Panc1 (cell line): ENCODE results near the gene TNNI3K. TPM values are rescaled to one million over a fixed set of nuclear protein-coding genes. Genes with fewer than 3 reads are reported as not detected.

Source experiments
- ATAC-seq: fragments of 200-7000 bp; cut with Tn5 transposase; 2 replicates; pipeline ENCODE4 v1.9.1; 2020; ENCODE audit warnings: mild to moderate bottlenecking, moderate library complexity
- BruUV-seq: library from RNA; stranded (reverse); fragments of 400-500 nt; replicated peaks from 2 replicates; lab custom pipeline; 2021; lab: Mats Ljungman, UMichigan
- CTCF ChIA-PET: fragments of 300-600 bp; sonication (Branson Sonifier 250); formaldehyde crosslinking; loops from one replicate; lab custom pipeline; 2022; ENCODE audit warnings: antibody characterized with exemption; lab: Charles Lee
- POLR2A ChIA-PET: fragments of 300-600 bp; sonication (Branson Sonifier 250); formaldehyde crosslinking; loops from one replicate; lab custom pipeline; 2022; ENCODE audit warnings: antibody characterized with exemption; lab: Charles Lee
- DNase-seq: peaks from one replicate; pipeline ENCODE4 v3.0.0-alpha.2; 2010; ENCODE audit warnings: low read depth, low spot score
- H3K27ac ChIP-seq: 2 replicates; pipeline ENCODE4 v1.5.1; 2011; ENCODE audit warnings: mild to moderate bottlenecking, low read length, inconsistent platforms
- H3K27me3 ChIP-seq: fragments of 200-500 bp; sonication (Bioruptor generic); 2 replicates; pipeline ENCODE4 v1.6.0; 2014; ENCODE audit warnings: low read length, inconsistent platforms; ENCODE audit not compliant: control insufficient read depth, insufficient read depth
- H3K36me3 ChIP-seq: fragments of 200-500 bp; sonication (Bioruptor generic); 2 replicates; pipeline ENCODE4 v1.5.1; 2014; ENCODE audit warnings: inconsistent platforms, mild to moderate bottlenecking, low read length, moderate library complexity; ENCODE audit not compliant: control insufficient read depth, insufficient read depth
- H3K4me1 ChIP-seq: 2 replicates; pipeline ENCODE4 v1.5.1; 2011; ENCODE audit warnings: inconsistent platforms, mild to moderate bottlenecking, low read length, moderate library complexity; ENCODE audit not compliant: control insufficient read depth, insufficient read depth
- H3K4me3 ChIP-seq, 2 experiments: 2 replicates each; pipeline ENCODE4 v1.5.1; 2011 to 2012; ENCODE audit warnings: low read depth in 2 of 2, low read length in 2 of 2, mild to moderate bottlenecking in 2 of 2, inconsistent platforms in 1 of 2, moderate library complexity in 1 of 2
- H3K9me3 ChIP-seq: fragments of 200-500 bp; sonication (Bioruptor generic); 2 replicates; pipeline ENCODE4 v1.5.1; 2014; ENCODE audit warnings: low read depth, mild to moderate bottlenecking, inconsistent platforms, low read length, moderate library complexity; ENCODE audit not compliant: control insufficient read depth, insufficient read depth
- POLR2AphosphoS5 ChIP-seq: IDR thresholded peaks from 2 replicates; pipeline ENCODE4 v1.6.1; 2012; ENCODE audit warnings: mild to moderate bottlenecking, low read depth, low read length, moderate library complexity
- SIN3A ChIP-seq: IDR thresholded peaks from 2 replicates; pipeline ENCODE4 v1.6.1; 2012; ENCODE audit warnings: low read depth, mild to moderate bottlenecking, low read length, moderate library complexity, borderline replicate concordance; ENCODE audit not compliant: insufficient read depth
- TCF7L2 ChIP-seq: IDR thresholded peaks from 2 replicates; pipeline ENCODE4 v1.6.1; 2011; ENCODE audit warnings: mild to moderate bottlenecking, low read depth, low read length, inconsistent platforms
- in situ Hi-C: cut with HindIII; loops from 2 replicates; pipeline ENCODE4 v1.10.0; 2016; ENCODE audit warnings: low sequenced_read_pairs, low pct_unique_long_range_greater_than_20kb
- intact Hi-C: fragments of 100-400 bp; cut with micrococcal nuclease; formaldehyde crosslinking; loops from one replicate; pipeline ENCODE4 v1.10.0; 2022; ENCODE audit not compliant: unreplicated experiment
- total RNA-seq: library from RNA; stranded (reverse); gene quantifications from one replicate; pipeline ENCODE4 v1.2.1, GENCODE V29; 2021; ENCODE audit not compliant: unreplicated experiment
- TF ChIP-seq, protein P1 (sequence below): fragments of 450-650 bp; IDR thresholded peaks from 2 replicates; pipeline ENCODE4 v1.5.1; 2017; ENCODE audit warnings: mild to moderate bottlenecking
- TF ChIP-seq, protein P2 (sequence below), 2 experiments: IDR thresholded peaks; 2 replicates each; pipeline ENCODE4 v1.6.1; 2011 to 2012; ENCODE audit warnings: low read depth in 2 of 2, control low read depth in 1 of 2, low read length in 1 of 2, mild to moderate bottlenecking in 1 of 2, moderate library complexity in 1 of 2; ENCODE audit not compliant: insufficient read depth in 1 of 2

TNNI3K gene
- total RNA-seq, 1 experiment from 2014 or later = not detected

DNA sequence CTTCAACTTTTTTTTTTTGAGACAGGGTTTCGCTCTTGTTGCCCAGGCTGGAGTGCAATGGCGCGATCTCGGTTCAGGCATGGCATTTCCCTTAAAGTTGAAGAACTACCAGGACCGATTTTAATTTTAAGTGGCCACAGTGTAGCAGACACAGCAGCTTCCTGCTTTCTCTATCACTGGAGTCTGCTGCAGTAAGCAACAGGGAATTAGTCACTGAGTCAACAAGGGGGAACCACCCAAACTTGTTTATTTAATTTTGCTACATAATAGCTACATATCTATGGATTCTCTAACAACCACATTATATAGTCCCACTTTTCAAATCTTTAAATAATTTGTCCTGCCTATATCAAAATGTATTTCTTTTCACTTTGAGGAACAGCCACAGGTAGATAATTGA is 12.5 kb upstream of the TNNI3K start:
- H3K9me3 ChIP-seq = no peaks in the 10 kb centered on the region
- H3K4me3 ChIP-seq = no peak overlapping the region
- no peaks in the 10 kb centered on the region for H3K27me3 ChIP-seq
- ATAC-seq (no peak), DNase-seq (no peak)
- TF ChIP-seq, protein P1, sequence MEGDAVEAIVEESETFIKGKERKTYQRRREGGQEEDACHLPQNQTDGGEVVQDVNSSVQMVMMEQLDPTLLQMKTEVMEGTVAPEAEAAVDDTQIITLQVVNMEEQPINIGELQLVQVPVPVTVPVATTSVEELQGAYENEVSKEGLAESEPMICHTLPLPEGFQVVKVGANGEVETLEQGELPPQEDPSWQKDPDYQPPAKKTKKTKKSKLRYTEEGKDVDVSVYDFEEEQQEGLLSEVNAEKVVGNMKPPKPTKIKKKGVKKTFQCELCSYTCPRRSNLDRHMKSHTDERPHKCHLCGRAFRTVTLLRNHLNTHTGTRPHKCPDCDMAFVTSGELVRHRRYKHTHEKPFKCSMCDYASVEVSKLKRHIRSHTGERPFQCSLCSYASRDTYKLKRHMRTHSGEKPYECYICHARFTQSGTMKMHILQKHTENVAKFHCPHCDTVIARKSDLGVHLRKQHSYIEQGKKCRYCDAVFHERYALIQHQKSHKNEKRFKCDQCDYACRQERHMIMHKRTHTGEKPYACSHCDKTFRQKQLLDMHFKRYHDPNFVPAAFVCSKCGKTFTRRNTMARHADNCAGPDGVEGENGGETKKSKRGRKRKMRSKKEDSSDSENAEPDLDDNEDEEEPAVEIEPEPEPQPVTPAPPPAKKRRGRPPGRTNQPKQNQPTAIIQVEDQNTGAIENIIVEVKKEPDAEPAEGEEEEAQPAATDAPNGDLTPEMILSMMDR = no peak
- TF ChIP-seq TCF7L2 (no peak), POLR2AphosphoS5 (no peak), SIN3A (no peak)
- TF ChIP-seq, protein P2, sequence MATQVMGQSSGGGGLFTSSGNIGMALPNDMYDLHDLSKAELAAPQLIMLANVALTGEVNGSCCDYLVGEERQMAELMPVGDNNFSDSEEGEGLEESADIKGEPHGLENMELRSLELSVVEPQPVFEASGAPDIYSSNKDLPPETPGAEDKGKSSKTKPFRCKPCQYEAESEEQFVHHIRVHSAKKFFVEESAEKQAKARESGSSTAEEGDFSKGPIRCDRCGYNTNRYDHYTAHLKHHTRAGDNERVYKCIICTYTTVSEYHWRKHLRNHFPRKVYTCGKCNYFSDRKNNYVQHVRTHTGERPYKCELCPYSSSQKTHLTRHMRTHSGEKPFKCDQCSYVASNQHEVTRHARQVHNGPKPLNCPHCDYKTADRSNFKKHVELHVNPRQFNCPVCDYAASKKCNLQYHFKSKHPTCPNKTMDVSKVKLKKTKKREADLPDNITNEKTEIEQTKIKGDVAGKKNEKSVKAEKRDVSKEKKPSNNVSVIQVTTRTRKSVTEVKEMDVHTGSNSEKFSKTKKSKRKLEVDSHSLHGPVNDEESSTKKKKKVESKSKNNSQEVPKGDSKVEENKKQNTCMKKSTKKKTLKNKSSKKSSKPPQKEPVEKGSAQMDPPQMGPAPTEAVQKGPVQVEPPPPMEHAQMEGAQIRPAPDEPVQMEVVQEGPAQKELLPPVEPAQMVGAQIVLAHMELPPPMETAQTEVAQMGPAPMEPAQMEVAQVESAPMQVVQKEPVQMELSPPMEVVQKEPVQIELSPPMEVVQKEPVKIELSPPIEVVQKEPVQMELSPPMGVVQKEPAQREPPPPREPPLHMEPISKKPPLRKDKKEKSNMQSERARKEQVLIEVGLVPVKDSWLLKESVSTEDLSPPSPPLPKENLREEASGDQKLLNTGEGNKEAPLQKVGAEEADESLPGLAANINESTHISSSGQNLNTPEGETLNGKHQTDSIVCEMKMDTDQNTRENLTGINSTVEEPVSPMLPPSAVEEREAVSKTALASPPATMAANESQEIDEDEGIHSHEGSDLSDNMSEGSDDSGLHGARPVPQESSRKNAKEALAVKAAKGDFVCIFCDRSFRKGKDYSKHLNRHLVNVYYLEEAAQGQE (IDR thresholded peaks at IDR 0.05; ENCODE audit: insufficient read depth in 1 of 2, low read depth in 2 of 2, low read length in 1 of 2) = no peak
- no peak overlapping the region for H3K27ac ChIP-seq
- intact Hi-C loops = no loop called here
- H3K36me3 ChIP-seq = no peaks in the 10 kb centered on the region
- ChIA-PET POLR2A (no interaction called here), CTCF (no interaction called here)
- H3K4me1 ChIP-seq = no peaks in the 10 kb centered on the region
- no TSS peak for BruUV-seq
- in situ Hi-C loops = no loop called here

DNA sequence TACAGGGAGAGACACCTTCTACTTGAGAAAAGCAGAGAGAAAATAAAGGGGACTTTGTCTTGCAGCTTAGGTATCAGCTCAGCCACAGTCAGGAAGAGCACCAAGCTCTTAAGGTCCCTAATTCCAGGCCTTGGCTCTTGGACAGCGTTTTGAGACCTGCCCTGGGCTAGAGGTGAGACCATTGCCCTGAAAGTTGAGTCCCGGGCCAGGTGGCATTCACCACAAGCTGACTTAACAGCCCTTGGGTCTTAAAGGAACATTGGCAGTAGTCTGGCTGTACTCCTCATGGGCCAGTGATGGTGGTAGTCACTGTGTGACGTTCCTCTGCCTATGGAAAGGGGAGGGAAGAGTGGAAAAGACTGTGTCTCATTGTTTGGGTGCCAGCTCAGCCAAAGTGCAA is 11.7 kb upstream of the TNNI3K start:
- in situ Hi-C loops (no loop called here), intact Hi-C loops (no loop called here)
- no peaks in the 10 kb centered on the region for H3K9me3 ChIP-seq
- H3K4me1 ChIP-seq = no peaks in the 10 kb centered on the region
- BruUV-seq = no TSS peak
- no peak overlapping the region for H3K27ac ChIP-seq
- ATAC-seq (no peak), DNase-seq (no peak)
- POLR2A ChIA-PET = no interaction called here
- TF ChIP-seq, protein P1 = no peak
- TF ChIP-seq TCF7L2 (no peak), POLR2AphosphoS5 (no peak), SIN3A (no peak)
- TF ChIP-seq, protein P2 (IDR thresholded peaks at IDR 0.05; ENCODE audit: insufficient read depth in 1 of 2, low read depth in 2 of 2, low read length in 1 of 2) = no peak
- H3K4me3 ChIP-seq = no peak overlapping the region
- H3K36me3 ChIP-seq = no peaks in the 10 kb centered on the region
- CTCF ChIA-PET = no interaction called here
- no peaks in the 10 kb centered on the region for H3K27me3 ChIP-seq
